ENCODE data around the gene HOXB1.
"Not testable (repeated sequence)": the region's sequence is repeated elsewhere in the genome, so short reads cannot be mapped to it uniquely, and the experiment has no call there.

HOXB1 gene

DNA sequence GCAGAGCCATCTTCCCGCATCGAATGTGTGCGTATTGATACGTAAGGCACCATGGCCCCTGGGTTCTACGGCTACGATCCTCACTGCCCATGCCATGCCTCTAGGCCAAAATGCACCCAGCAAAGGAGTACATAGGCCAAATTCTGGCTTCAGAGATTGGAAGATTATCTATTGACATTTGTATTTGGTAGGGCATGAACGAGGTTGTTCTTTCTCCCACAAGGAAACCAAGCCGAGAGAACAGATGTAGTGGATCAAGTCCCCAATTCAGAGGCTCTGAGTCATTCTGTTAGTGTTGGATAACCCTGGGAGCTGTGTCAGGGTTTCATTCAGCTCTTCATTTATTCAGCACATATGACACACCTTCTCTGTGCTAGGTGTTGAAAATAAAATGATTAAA is 36.5 kb downstream of the HOXB1 start:
- DNase-seq (ENCODE audit: low read depth): no peak

DNA sequence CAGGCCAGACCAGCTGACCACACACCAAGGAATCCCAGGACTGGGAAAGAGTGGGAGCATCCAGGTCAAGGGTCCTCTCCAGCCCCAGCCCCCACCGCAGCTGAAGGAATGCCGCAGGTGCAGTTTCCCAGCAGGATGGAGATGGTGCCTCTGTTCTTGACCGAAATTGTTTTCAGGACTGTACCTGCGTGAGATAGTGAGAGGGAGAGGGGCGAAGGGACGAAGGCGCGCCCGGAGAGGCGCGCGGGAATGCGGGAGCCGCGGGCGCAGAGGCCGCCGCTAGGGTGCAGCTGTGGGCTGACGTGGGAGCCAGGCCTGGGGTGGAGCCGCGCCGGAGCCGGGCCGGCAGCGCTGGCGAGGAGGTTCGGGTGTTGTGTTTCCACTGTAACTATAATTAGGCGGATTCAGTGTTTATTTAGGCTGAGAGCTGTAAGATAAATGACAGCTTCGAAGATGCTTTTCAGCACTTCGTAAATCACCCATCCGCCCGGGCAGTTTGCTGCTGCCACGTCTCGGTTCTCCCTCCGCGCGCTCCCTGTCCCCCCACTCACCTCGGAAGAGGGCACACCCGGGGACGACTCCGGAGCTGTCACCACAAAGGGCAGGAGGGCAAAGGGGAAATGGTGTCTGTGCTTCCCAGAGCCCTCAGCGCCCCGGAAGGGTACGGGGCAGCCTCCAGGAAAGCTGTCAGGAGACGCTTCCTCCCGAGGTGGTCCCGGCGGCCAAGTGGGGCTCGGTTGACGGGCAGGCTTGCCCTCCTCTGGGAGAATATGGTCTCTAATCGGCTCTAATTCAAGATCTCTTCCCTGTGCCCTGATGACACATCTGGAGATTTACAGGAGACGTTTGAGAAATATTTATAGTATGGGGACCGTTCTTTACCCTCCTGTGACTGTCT is 38.2 kb downstream of the HOXB1 start:
- peak; percentile 30 for DNase-seq (ENCODE audit: low read depth)

GRCh38 chr17:48491527-48492273 is 39.1 kb downstream of the HOXB1 start:
- DNase-seq (ENCODE audit: low read depth): no peak

DNA sequence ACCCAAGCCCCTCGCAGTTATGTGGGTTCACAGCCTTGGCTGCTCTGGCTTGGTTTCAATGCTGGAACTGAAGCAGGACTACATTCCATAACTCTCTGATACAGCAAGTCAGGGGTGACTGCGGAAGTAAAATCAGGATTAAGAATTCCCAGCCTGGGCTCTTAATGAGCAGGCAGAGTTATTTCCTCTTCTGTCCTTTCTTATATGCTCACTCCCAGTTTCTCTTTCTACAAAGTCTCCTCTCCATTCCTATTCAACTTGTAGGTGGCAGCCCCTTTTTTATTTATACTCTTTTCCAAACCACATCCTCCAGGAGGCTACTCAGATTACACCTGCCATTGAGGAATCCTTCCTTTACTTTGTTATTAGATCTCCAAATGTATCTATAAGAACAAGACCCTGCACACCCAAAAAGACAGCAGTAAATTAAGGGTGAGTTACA is 40.3 kb downstream of the HOXB1 start:
- DNase-seq (ENCODE audit: low read depth): no peak

DNA sequence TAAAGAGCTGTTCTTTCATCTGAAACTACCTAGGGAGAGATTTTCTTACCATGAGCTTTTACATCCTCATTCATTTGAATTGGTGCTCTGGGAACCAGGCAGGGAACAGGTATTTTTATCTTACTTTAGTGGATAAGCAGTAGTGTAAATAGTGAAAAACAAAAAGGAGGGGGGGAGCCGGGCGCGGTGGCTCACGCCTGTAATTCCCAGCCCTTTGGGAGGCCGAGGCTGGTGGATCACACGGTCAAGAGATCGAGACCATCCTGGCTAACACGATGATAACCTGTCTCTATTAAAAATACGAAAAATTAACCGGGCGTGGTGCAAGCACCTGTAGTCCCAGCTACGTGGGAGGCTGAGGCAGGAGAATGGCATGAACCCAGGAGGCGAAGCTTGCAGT is 41.0 kb downstream of the HOXB1 start:
- DNase-seq (ENCODE audit: low read depth): no peak

GRCh38 chr17:48488548-48489106 is 42.2 kb downstream of the HOXB1 start:
- no peak for DNase-seq (ENCODE audit: low read depth)

- DNase-seq (ENCODE audit: low read depth): no peak
Measured at GRCh38 chr17:48487221-48487620, 43.6 kb downstream of the HOXB1 start.

DNA sequence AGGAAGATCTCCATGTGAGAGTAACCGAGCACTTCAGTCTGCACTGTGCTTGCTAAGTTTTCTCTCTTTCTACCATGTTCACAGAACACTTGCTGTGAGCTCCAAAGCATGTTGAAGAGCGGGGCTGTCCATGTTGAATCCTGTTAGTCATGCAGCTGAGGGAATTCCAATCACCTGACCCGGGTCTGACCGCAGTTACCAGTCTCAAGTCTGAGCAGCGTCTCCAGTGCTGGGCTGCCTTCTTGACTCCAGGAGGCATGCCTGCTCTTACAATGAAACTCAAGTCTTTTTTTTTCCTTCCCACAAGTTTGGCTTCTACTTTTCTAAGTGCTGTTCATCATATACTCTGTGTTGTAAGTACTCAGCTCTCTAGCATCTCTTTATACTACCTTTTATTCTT is 44.3 kb downstream of the HOXB1 start:
- DNase-seq (ENCODE audit: low read depth): no peak

DNA sequence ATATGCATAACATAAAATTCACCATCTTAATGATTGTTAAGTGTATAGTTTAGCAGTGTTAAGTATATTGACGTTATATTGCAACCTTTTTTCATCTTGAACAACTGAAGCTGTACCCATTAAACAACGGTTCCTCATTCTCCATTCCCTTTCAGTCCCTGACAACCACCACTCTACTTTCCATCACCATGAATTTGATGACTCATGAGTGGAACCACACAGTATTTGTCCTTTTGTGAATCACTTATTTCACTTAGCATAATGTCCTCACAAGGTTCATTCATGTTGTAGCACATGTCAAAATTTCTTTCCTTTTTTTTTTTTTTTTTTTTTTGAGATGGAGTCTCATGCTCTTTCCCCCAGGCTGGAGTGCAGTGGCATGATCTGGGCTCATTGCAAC is 46.0 kb downstream of the HOXB1 start:
- DNase-seq (ENCODE audit: low read depth): no peak

DNA sequence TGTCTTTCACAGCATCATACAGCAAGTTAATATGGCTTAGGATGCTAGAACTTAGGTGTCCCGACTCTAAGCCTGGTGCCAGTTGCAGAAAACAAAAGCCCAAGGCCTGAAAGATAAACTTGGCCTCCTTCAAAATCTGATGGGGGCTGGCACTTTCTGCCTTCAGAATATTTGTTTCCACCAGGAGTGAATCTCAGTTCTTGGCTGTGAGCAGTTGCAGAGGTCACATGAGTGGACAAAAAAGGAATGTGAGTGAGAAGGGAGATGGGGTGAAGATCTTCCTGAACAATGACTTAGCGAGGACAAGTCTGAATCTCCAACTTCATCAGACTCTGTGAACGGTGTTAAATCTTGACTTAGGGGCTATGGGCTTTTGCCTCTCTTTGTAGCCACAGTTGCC is 46.6 kb downstream of the HOXB1 start:
- no peak for DNase-seq (ENCODE audit: low read depth)

DNA sequence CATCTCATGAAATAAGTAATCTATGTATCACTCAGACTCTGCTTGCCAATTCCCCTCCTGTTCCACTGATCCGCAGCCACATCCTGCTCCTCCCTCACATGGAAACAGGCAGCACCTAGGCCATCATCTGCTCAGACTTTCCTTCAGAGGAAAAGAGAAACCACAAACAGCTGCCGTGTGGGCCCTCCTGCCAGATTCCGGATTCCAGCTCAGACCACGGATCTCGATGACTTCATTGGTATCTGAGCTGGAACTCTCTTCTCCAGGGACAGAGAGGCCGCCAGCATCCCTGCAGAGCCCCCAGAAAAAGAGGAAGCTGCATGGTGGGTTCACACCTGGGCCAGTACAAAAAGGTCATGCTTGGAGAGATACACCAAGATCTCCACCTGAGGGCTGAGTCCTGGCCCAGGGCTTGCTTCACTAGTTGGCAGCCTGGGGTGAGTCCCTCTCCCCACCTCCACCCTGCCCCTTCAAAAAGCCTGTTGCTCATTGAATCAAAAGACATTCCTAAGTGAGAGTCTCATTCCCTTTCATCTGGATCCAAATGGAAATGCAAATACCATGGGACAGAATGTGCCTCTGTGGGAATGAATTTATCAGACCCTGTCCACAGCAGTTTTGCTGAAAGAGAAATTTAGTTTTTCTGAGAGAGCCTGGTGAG is 47.2 kb downstream of the HOXB1 start:
- no peak for DNase-seq (ENCODE audit: low read depth)

- no peak for DNase-seq (ENCODE audit: low read depth)
Measured at GRCh38 chr17:48483004-48483403, 47.8 kb downstream of the HOXB1 start.

DNA sequence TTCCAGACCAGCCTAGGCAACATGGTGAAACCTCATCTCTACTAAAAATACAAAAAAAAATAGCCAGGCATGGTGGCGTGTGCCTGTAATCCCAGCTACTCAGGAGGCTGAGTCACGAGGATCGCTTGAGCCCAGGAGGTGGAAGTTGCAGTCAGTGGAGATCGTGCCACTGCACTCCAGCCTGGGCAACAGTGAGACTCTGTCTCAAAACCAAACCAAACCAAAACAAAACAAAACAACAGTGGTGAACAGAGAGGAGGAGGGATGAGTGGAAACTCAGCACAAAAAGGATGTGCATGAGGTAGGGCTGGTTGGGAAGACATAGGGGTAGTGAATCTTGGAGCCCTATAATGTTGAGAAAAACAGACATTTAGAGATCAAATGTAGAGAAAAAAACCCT is 48.5 kb downstream of the HOXB1 start:
- DNase-seq (ENCODE audit: low read depth): not testable (repeated sequence)

DNA sequence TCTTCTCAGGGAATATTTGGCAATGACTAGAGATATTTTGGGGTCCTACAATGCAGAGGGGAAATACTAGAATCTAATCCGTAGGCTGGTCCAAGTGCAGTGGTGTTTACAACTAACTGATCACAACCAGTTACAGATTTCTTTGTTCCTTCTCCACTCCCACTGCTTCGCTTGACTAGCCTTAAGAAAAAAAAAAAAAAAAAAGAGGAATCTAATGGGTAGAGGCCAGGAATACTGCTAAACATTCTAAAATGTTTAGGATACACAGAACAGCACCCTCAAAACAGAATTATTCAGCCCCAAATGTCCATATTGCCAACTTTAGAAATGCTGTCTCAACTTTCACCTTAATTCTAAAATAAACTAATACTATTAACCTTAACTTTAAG is 51.8 kb downstream of the HOXB1 start:
- no peak for DNase-seq (ENCODE audit: low read depth)

Data from stimulated activated CD8-positive, alpha-beta memory T cell treated with anti-CD3 and anti-CD28 coated beads, Interleukin-7, amount 100 ng/mL, for 24 hours (primary cell).